CD14-positive monocyte (primary cell): Measurements from ENCODE around the gene DEFB131B. TPM values are rescaled to one million over a fixed set of nuclear protein-coding genes. Genes with fewer than 3 reads are reported as not detected.
"Not testable (repeated sequence)": the region's sequence is repeated elsewhere in the genome, so short reads cannot be mapped to it uniquely, and the experiment has no call there.

ENCODE experiments used
- DNase-seq, 3 donors: peaks; one replicate each; pipeline ENCODE4 v3.0.0-alpha.2; 2011 to 2022
- H2AFZ ChIP-seq: 2 replicates; pipeline ENCODE4 v1.6.0; 2012; ENCODE audit warnings: mild to moderate bottlenecking, low read depth, low read length, inconsistent platforms; ENCODE audit not compliant: insufficient read depth, poor library complexity, severe bottlenecking
- H3K27ac ChIP-seq, 2 donors: 1 replicate in 1 of 2; 2 replicates in 1 of 2; pipeline ENCODE4 v1.5.1; 2012 to 2013; ENCODE audit warnings: low read length in 2 of 2, control low read depth in 1 of 2, inconsistent platforms in 1 of 2, low read depth in 1 of 2, mild to moderate bottlenecking in 1 of 2
- H3K27me3 ChIP-seq, 2 donors: one replicate each; pipeline versions ENCODE4 v1.6.0 to v1.6.1; 2011 to 2013; ENCODE audit warnings: low read length in 2 of 2; ENCODE audit not compliant: control insufficient read depth in 2 of 2, insufficient read depth in 2 of 2
- H3K36me3 ChIP-seq, 2 donors: replicated peaks in 1 of 2; 1 replicate in 1 of 2; 2 replicates in 1 of 2; pipeline versions ENCODE4 v1.5.1 to v1.6.1; 2012 to 2013; ENCODE audit warnings: low read length in 2 of 2, control low read depth in 1 of 2, inconsistent platforms in 1 of 2, mild to moderate bottlenecking in 1 of 2; ENCODE audit not compliant: insufficient read depth in 2 of 2, control insufficient read depth in 1 of 2
- H3K4me1 ChIP-seq, 2 donors: 1 replicate in 1 of 2; 2 replicates in 1 of 2; pipeline versions ENCODE4 v1.5.1 to v1.6.1; 2012 to 2013; ENCODE audit warnings: low read length in 2 of 2, control low read depth in 1 of 2, inconsistent platforms in 1 of 2, mild to moderate bottlenecking in 1 of 2, moderate library complexity in 1 of 2; ENCODE audit not compliant: insufficient read depth in 2 of 2, control insufficient read depth in 1 of 2
- H3K4me2 ChIP-seq: replicated peaks from 2 replicates; pipeline ENCODE3; 2012; ENCODE audit warnings: low read length, moderate library complexity, mild to moderate bottlenecking; ENCODE audit not compliant: poor library complexity, severe bottlenecking; ENCODE audit errors: extremely low read depth
- H3K4me3 ChIP-seq, 3 experiments: fragments of 200-600 bp in 1 of 3; sonication (generic) in 1 of 3; replicated peaks in 1 of 3; 1 replicate in 2 of 3; 2 replicates in 1 of 3; pipeline ENCODE4 v1.5.1; 2011 to 2013; ENCODE audit warnings: low read length in 3 of 3, mild to moderate bottlenecking in 3 of 3, control low read depth in 2 of 3, low read depth in 2 of 3, inconsistent platforms in 1 of 3, moderate library complexity in 1 of 3
- H3K79me2 ChIP-seq: 2 replicates; pipeline ENCODE4 v1.6.0; 2012; ENCODE audit warnings: mild to moderate bottlenecking, control low read depth, inconsistent platforms, low read length, moderate library complexity; ENCODE audit not compliant: insufficient read depth
- H3K9ac ChIP-seq: 2 replicates; pipeline ENCODE4 v1.6.0; 2017; ENCODE audit warnings: low read length, mild to moderate bottlenecking; ENCODE audit not compliant: insufficient read depth, poor library complexity, severe bottlenecking
- H3K9me3 ChIP-seq, 2 donors: replicated peaks in 1 of 2; 1 replicate in 1 of 2; 2 replicates in 1 of 2; pipeline versions ENCODE4 v1.5.1 to v1.6.1; 2012 to 2013; ENCODE audit warnings: low read length in 2 of 2, control low read depth in 1 of 2; ENCODE audit not compliant: control insufficient read depth in 1 of 2, insufficient read depth in 1 of 2
- H4K20me1 ChIP-seq: 2 replicates; pipeline ENCODE4 v1.6.0; 2012; ENCODE audit warnings: mild to moderate bottlenecking, low read length, control low read depth, moderate library complexity; ENCODE audit not compliant: insufficient read depth
- H3K27ac Mint-ChIP-seq, 7 donors: one replicate each; pipeline ENCODE4 v1.8.0; 2020; ENCODE audit warnings: mild to moderate bottlenecking in 7 of 7, mixed read lengths in 7 of 7, moderate library complexity in 6 of 7, inconsistent platforms in 2 of 7
- H3K27me3 Mint-ChIP-seq, 3 donors: one replicate each; pipeline ENCODE4 v1.8.0; 2021 to 2022; ENCODE audit warnings: low read depth in 3 of 3, mild to moderate bottlenecking in 3 of 3, mixed read lengths in 3 of 3, moderate library complexity in 3 of 3, inconsistent platforms in 1 of 3
- H3K36me3 Mint-ChIP-seq, 2 donors: one replicate each; pipeline ENCODE4 v1.8.0; 2020; ENCODE audit warnings: mixed read lengths in 2 of 2, inconsistent platforms in 1 of 2, mild to moderate bottlenecking in 1 of 2
- H3K4me1 Mint-ChIP-seq: one replicate; pipeline ENCODE4 v1.8.0; 2020; ENCODE audit warnings: mild to moderate bottlenecking, mixed read lengths
- H3K4me3 Mint-ChIP-seq, 2 donors: one replicate each; pipeline ENCODE4 v1.8.0; 2020; ENCODE audit warnings: mild to moderate bottlenecking in 2 of 2, mixed read lengths in 2 of 2, moderate library complexity in 1 of 2
- H3K9me3 Mint-ChIP-seq, 7 donors: one replicate each; pipeline ENCODE4 v1.8.0; 2020 to 2022; ENCODE audit warnings: mixed read lengths in 7 of 7, mild to moderate bottlenecking in 6 of 7, moderate library complexity in 6 of 7, inconsistent platforms in 2 of 7
- CTCF ChIP-seq: fragments of 200-600 bp; IDR thresholded peaks from one replicate; pipeline ENCODE4 v1.8.0; 2022; ENCODE audit warnings: antibody characterized with exemption, mild to moderate bottlenecking
- WGBS: methylation state at CpG from one replicate; pipeline ENCODE4 v1.1.5; 2013; ENCODE audit warnings: missing lambda C conversion rate; ENCODE audit not compliant: insufficient coverage; 5-methylcytosine and 5-hydroxymethylcytosine counted together
- intact Hi-C, 2 donors: fragments of 100-400 bp; cut with micrococcal nuclease; formaldehyde crosslinking; loops; one replicate each; pipeline versions ENCODE4 v1.15.0 to v1.15.1; 2023
- polyA plus RNA-seq, 3 donors: library from polyadenylated mRNA; depleted of rRNA in 1 of 3; unstranded in 2 of 3; stranded (reverse) in 1 of 3; fragments of 300-500 nt in 2 of 3; fragments of >200 nt in 1 of 3; fragmentation: Illumina TruSeq in 2 of 3; gene quantifications; 1 replicate in 2 of 3; 2 replicates in 1 of 3; pipeline ENCODE4 v1.2.3, GENCODE V29; 2012 to 2021

The DEFB131B gene
- polyA plus RNA-seq, 3 donors, result not detected

GRCh38 chr11:71911321-71911985 lies 33.2 kb downstream of the DEFB131B start:
- H3K9me3 Mint-ChIP-seq, H3K4me2 ChIP-seq, H3K9me3 ChIP-seq, H3K27me3 Mint-ChIP-seq, intact Hi-C loops, H3K27me3 ChIP-seq, H3K9ac ChIP-seq, H3K4me3 Mint-ChIP-seq, H3K79me2 ChIP-seq, H3K4me3 ChIP-seq, H3K4me1 Mint-ChIP-seq, H3K4me1 ChIP-seq, H4K20me1 ChIP-seq, H3K27ac ChIP-seq, H2AFZ ChIP-seq: not testable (repeated sequence)
- peaks cover 56 to 65% of the 10 kb centered on the region in 2 donors for H3K36me3 Mint-ChIP-seq
- WGBS, result 89% methylated on average over 4 of the region's 10 CpGs
- H3K36me3 ChIP-seq, result peaks cover 33 to 42% of the 10 kb centered on the region in 2 donors
- TF ChIP-seq CTCF, result peak; percentile 9
- DNase-seq, result peak in 1 of 3 donors; percentile 22
- peak overlapping the region in 1 of 7 donors; percentile 60 for H3K27ac Mint-ChIP-seq

- intact Hi-C loops, H3K27ac Mint-ChIP-seq, H2AFZ ChIP-seq, H3K9me3 Mint-ChIP-seq, H3K4me1 Mint-ChIP-seq, H3K27me3 Mint-ChIP-seq, H3K4me1 ChIP-seq, H3K27me3 ChIP-seq, H3K4me3 ChIP-seq, H3K4me3 Mint-ChIP-seq, H3K9me3 ChIP-seq, H4K20me1 ChIP-seq, H3K27ac ChIP-seq, H3K79me2 ChIP-seq, H3K9ac ChIP-seq, H3K4me2 ChIP-seq, DNase-seq: not testable (repeated sequence)
- peaks cover 59 to 65% of the 10 kb centered on the region in 2 donors for H3K36me3 Mint-ChIP-seq
- 100% methylated on average over 7 of the region's 10 CpGs for WGBS
- H3K36me3 ChIP-seq, result peaks cover 33 to 45% of the 10 kb centered on the region in 2 donors
Measured at GRCh38 chr11:71911986-71912340, 33.7 kb downstream of the DEFB131B start.
